Progenitor cell of endocrine pancreas (in vitro differentiated cells): ENCODE data around the gene GPNMB. TPM values are rescaled to one million over a fixed set of nuclear protein-coding genes. Genes with fewer than 3 reads are reported as not detected.
"Not testable (repeated sequence)": the region's sequence is repeated elsewhere in the genome, so short reads cannot be mapped to it uniquely, and the experiment has no call there.

Source experiments
- DNase-seq: peaks from one replicate; pipeline ENCODE4 v3.0.0; 2021; ENCODE audit warnings: low spot score; ENCODE audit not compliant: unreplicated experiment
- H3K27ac Mint-ChIP-seq: 2 replicates; pipeline ENCODE4 v1.8.0; 2021; ENCODE audit warnings: mild to moderate bottlenecking, moderate library complexity, mixed read lengths
- H3K27me3 Mint-ChIP-seq: 2 replicates; pipeline ENCODE4 v1.8.0; 2021; ENCODE audit warnings: mixed read lengths
- H3K36me3 Mint-ChIP-seq: 2 replicates; pipeline ENCODE4 v1.8.0; 2022; ENCODE audit warnings: mixed read lengths; ENCODE audit not compliant: insufficient read depth
- H3K4me1 Mint-ChIP-seq: 2 replicates; pipeline ENCODE4 v1.8.0; 2021; ENCODE audit warnings: low read depth, mixed read lengths
- H3K4me3 Mint-ChIP-seq: 2 replicates; pipeline ENCODE4 v1.8.0; 2021; ENCODE audit warnings: low read depth, mild to moderate bottlenecking, moderate library complexity, mixed read lengths
- H3K9me3 Mint-ChIP-seq: 2 replicates; pipeline ENCODE4 v1.8.0; 2021; ENCODE audit warnings: low read depth, mixed read lengths
- total RNA-seq: library from RNA; stranded (reverse); gene quantifications from 2 replicates; pipeline ENCODE4 v1.2.1, GENCODE V29; 2021
- TF ChIP-seq, protein P1 (sequence below): fragments of 200-600 bp; sonication (generic); IDR thresholded peaks from one replicate; pipeline ENCODE4 v1.5.0; 2021; ENCODE audit warnings: antibody characterized with exemption, mild to moderate bottlenecking; ENCODE audit not compliant: unreplicated experiment

GPNMB gene
- total RNA-seq, 1 donor from 2014 or later, result 0.98 TPM

DNA sequence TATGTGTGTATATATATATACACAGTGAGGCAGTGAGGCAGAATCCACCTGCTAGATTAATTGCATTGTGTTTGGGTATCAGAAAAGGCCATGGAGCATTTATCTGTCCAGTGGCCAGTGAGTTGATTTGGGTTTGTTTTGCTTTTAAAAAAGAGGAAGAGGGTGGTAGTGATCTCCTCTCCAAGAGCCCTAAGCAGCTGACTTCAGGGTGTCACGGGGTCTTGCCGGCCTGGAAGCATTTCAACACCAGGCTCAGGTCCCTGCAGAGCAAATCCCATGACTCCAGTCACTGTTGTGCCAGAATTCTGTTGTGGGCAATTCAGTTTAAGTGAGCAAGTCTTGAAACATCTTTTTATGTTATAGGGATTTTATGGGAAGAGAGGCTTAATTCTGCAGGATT, 30.6 kb upstream of the GPNMB start:
- H3K27me3 Mint-ChIP-seq, result no peaks in the 10 kb centered on the region
- TF ChIP-seq, protein P1, sequence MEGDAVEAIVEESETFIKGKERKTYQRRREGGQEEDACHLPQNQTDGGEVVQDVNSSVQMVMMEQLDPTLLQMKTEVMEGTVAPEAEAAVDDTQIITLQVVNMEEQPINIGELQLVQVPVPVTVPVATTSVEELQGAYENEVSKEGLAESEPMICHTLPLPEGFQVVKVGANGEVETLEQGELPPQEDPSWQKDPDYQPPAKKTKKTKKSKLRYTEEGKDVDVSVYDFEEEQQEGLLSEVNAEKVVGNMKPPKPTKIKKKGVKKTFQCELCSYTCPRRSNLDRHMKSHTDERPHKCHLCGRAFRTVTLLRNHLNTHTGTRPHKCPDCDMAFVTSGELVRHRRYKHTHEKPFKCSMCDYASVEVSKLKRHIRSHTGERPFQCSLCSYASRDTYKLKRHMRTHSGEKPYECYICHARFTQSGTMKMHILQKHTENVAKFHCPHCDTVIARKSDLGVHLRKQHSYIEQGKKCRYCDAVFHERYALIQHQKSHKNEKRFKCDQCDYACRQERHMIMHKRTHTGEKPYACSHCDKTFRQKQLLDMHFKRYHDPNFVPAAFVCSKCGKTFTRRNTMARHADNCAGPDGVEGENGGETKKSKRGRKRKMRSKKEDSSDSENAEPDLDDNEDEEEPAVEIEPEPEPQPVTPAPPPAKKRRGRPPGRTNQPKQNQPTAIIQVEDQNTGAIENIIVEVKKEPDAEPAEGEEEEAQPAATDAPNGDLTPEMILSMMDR, result no peak
- H3K9me3 Mint-ChIP-seq, result no peaks in the 10 kb centered on the region
- H3K4me3 Mint-ChIP-seq, result no peak overlapping the region
- no peak overlapping the region for H3K27ac Mint-ChIP-seq
- H3K4me1 Mint-ChIP-seq, result peaks cover 17% of the 10 kb centered on the region
- no peak for DNase-seq
- no peaks in the 10 kb centered on the region for H3K36me3 Mint-ChIP-seq

DNA sequence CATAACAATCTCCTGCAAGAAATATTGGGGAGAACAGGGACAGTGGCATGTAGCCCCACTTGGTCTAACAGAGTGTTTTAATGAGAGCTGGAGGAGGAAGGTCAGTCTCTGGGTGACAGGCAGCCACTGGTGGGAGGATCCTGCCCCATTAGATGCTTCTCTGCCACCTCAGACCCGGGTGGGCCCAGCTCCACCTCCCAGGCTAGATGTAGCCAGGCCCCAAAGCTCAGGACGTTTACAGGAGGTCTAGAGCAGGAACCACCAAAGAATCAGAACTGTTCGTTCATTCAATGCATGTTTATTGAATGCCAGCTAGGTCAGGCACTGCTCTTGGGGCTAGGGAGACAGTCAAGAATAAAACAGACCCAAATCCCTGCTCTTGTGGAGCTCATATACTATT, 28.4 kb upstream of the GPNMB start:
- H3K27ac Mint-ChIP-seq, result no peak overlapping the region
- no peaks in the 10 kb centered on the region for H3K36me3 Mint-ChIP-seq
- H3K4me3 Mint-ChIP-seq, result no peak overlapping the region

DNA sequence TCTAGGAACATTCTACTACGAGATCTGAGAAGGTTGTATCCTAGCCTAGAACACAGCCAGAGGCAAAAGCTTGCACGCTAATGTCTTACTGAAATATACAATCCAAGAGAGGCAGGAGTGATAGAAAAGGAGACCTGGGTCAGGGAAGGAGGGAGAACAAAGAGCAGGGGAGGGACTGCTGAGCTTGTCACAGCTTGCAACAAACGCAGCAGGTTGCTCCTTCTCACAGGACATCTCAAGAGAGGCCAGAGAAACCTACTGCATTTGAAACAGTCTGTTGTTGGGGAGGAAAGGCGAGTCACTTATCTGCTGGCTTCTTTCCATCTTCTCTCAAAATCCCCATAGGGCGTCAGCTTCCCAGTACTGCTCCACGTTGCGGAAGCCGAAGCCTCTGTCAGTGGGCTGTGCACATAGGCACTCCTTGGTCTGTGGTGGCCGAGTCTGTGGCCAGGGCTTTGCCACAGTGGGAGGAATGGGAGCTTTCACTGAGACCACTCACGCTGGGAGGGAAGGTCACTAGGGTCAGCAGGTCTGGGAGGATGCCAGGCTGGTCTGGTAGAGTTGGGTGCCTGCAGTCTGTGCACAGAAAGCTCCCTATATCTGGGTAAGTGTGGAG, 25.8 kb upstream of the GPNMB start:
- Mint-ChIP-seq H3K4me3 (no peak overlapping the region), H3K9me3 (no peaks in the 10 kb centered on the region), H3K27me3 (no peaks in the 10 kb centered on the region), H3K36me3 (no peaks in the 10 kb centered on the region), H3K27ac (no peak overlapping the region), H3K4me1 (peaks cover 9% of the 10 kb centered on the region)
- no peak for DNase-seq
- TF ChIP-seq, protein P1, result no peak

More for the DNA sequence above, 28.4 kb upstream of the GPNMB start:
- DNase-seq, result no peak
- no peaks in the 10 kb centered on the region for H3K9me3 Mint-ChIP-seq
- H3K27me3 Mint-ChIP-seq, result no peaks in the 10 kb centered on the region
- H3K4me1 Mint-ChIP-seq, result peaks cover 9% of the 10 kb centered on the region
- TF ChIP-seq, protein P1, result no peak

DNA sequence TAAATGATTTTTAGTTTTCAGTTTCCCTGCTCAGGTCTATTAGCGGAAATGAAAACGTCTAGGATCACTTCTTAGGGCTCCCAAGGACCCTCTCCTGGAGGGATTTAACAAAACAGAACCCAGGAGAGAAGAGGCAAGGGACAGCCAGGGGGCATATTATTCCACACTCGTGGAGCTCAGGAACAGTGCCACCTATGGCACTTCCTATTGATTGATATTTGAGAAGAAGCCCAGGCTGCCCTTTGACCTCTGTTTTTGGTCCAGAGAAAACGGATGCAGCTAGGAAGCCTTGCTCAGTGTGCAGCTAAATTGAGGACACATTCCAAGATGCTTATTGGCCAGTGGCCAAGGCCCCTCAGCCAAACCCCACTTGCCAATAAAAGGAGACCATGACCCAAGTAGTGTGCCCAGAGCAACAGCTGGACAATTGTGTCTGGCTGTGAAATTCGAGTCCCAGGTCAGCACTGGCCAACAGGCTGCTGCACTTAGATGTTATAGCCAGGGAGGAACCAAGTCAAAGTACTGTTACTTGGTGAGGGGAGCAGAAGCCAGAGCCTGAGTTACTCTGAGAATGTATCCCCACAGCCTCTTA, 24.0 kb upstream of the GPNMB start:
- no peak for DNase-seq
- Mint-ChIP-seq H3K27me3 (no peaks in the 10 kb centered on the region), H3K4me3 (no peak overlapping the region), H3K36me3 (no peaks in the 10 kb centered on the region), H3K27ac (no peak overlapping the region), H3K4me1 (peaks cover 9% of the 10 kb centered on the region), H3K9me3 (no peaks in the 10 kb centered on the region)
- TF ChIP-seq, protein P1, result no peak

GRCh38 chr7:23224364-23224763, 22.2 kb upstream of the GPNMB start:
- H3K36me3 Mint-ChIP-seq, H3K9me3 Mint-ChIP-seq, H3K4me3 Mint-ChIP-seq, H3K4me1 Mint-ChIP-seq, H3K27me3 Mint-ChIP-seq, DNase-seq, H3K27ac Mint-ChIP-seq: not testable (repeated sequence)
